Chondrocyte (in vitro differentiated cells): ENCODE results near the gene STAM2. TPM values are rescaled to one million over a fixed set of nuclear protein-coding genes. Genes with fewer than 3 reads are reported as not detected.

Experiments
- DNase-seq: peaks from one replicate; pipeline ENCODE4 v3.0.0; 2021; ENCODE audit warnings: mixed read lengths, low spot score
- H3K27ac Mint-ChIP-seq: one replicate; pipeline ENCODE4 v1.8.0; 2021; ENCODE audit warnings: mild to moderate bottlenecking, moderate library complexity, mixed read lengths; ENCODE audit not compliant: unreplicated experiment
- H3K27me3 Mint-ChIP-seq: 2 replicates; pipeline ENCODE4 v1.8.0; 2021; ENCODE audit warnings: low read depth, mixed read lengths
- H3K36me3 Mint-ChIP-seq: 2 replicates; pipeline ENCODE4 v1.8.0; 2021; ENCODE audit warnings: low read depth, mixed read lengths
- H3K4me1 Mint-ChIP-seq: 2 replicates; pipeline ENCODE4 v1.8.0; 2021; ENCODE audit warnings: low read depth, mild to moderate bottlenecking, mixed read lengths
- H3K4me3 Mint-ChIP-seq: one replicate; pipeline ENCODE4 v1.8.0; 2021; ENCODE audit warnings: mild to moderate bottlenecking, moderate library complexity, mixed read lengths; ENCODE audit not compliant: unreplicated experiment
- H3K9me3 Mint-ChIP-seq: 2 replicates; pipeline ENCODE4 v1.8.0; 2021; ENCODE audit warnings: low read depth, mixed read lengths
- CTCF ChIP-seq: fragments of 200-600 bp; sonication (generic); IDR thresholded peaks from 2 replicates; pipeline ENCODE4 v1.5.0; 2021; ENCODE audit warnings: antibody characterized with exemption, mild to moderate bottlenecking, moderate library complexity
- total RNA-seq: library from RNA; stranded (reverse); gene quantifications from 3 replicates; pipeline ENCODE4 v1.2.1, GENCODE V29; 2021

Gene STAM2
- total RNA-seq, 1 donor from 2014 or later, result 34.7 TPM

GRCh38 chr2:152075461-152076050, 100.0 kb downstream of the STAM2 start:
- DNase-seq, result no peak
- Mint-ChIP-seq H3K36me3 (no peaks in the 10 kb centered on the region), H3K27ac (no peak overlapping the region), H3K4me3 (no peak overlapping the region), H3K9me3 (no peaks in the 10 kb centered on the region), H3K27me3 (no peaks in the 10 kb centered on the region), H3K4me1 (peaks cover 8% of the 10 kb centered on the region)
- TF ChIP-seq CTCF, result no peak

- no peaks in the 10 kb centered on the region for H3K9me3 Mint-ChIP-seq
- no peak overlapping the region for H3K4me3 Mint-ChIP-seq
- H3K27me3 Mint-ChIP-seq, result no peaks in the 10 kb centered on the region
- DNase-seq, result no peak
- H3K36me3 Mint-ChIP-seq, result no peaks in the 10 kb centered on the region
- H3K27ac Mint-ChIP-seq, result no peak overlapping the region
- TF ChIP-seq CTCF, result no peak
- peaks cover 13% of the 10 kb centered on the region for H3K4me1 Mint-ChIP-seq
Observed at GRCh38 chr2:152072011-152072410, 103.6 kb downstream of the STAM2 start.

GRCh38 chr2:152071518-152071917, 104.0 kb downstream of the STAM2 start:
- no peaks in the 10 kb centered on the region for H3K27me3 Mint-ChIP-seq
- no peaks in the 10 kb centered on the region for H3K9me3 Mint-ChIP-seq
- H3K27ac Mint-ChIP-seq, result no peak overlapping the region
- no peak overlapping the region for H3K4me3 Mint-ChIP-seq
- H3K36me3 Mint-ChIP-seq, result no peaks in the 10 kb centered on the region
- peaks cover 13% of the 10 kb centered on the region for H3K4me1 Mint-ChIP-seq
- DNase-seq, result no peak
- TF ChIP-seq CTCF, result no peak

- H3K27ac Mint-ChIP-seq, result no peak overlapping the region
- no peaks in the 10 kb centered on the region for H3K36me3 Mint-ChIP-seq
- no peak for TF ChIP-seq CTCF
- H3K9me3 Mint-ChIP-seq, result no peaks in the 10 kb centered on the region
- DNase-seq, result no peak
- peaks cover 13% of the 10 kb centered on the region for H3K4me1 Mint-ChIP-seq
- H3K27me3 Mint-ChIP-seq, result no peaks in the 10 kb centered on the region
- no peak overlapping the region for H3K4me3 Mint-ChIP-seq
Observed at GRCh38 chr2:152071092-152071491, 104.5 kb downstream of the STAM2 start.

- no peak for TF ChIP-seq CTCF
- Mint-ChIP-seq H3K4me3 (no peak overlapping the region), H3K27me3 (no peaks in the 10 kb centered on the region), H3K9me3 (no peaks in the 10 kb centered on the region), H3K36me3 (no peaks in the 10 kb centered on the region), H3K27ac (no peak overlapping the region), H3K4me1 (peaks cover 21% of the 10 kb centered on the region)
- no peak for DNase-seq
Observed at GRCh38 chr2:152068226-152068625, 107.3 kb downstream of the STAM2 start.
